ENCODE measurements around the gene KCNH8.
"Not testable (repeated sequence)": the region's sequence is repeated elsewhere in the genome, so short reads cannot be mapped to it uniquely, and the experiment has no call there.

The KCNH8 gene

GRCh38 chr3:19147905-19148767 lies at the start of gene KCNH8:
Gene KCNH8 (plus strand): TSS chr3:19148510. CDS start chr3:19148720, 210 bp downstream.
- peak; percentile 25 to 34 for DNase-seq

GRCh38 chr3:19102654-19103290 lies 45.5 kb upstream of the KCNH8 start:
- DNase-seq, result not testable (repeated sequence)

GRCh38 chr3:19103510-19103909 lies 44.8 kb upstream of the KCNH8 start:
- no peak for DNase-seq

- no peak for DNase-seq
These were observed 43.9 kb upstream of the KCNH8 start for GRCh38 chr3:19104459-19104858.

- no peak for DNase-seq
These were observed 42.5 kb upstream of the KCNH8 start for GRCh38 chr3:19105826-19106225.

- DNase-seq, result no peak
These were observed 42.0 kb upstream of the KCNH8 start for GRCh38 chr3:19106307-19106706.

GRCh38 chr3:19107719-19108118 lies 40.6 kb upstream of the KCNH8 start:
- no peak for DNase-seq

- DNase-seq, result no peak
These were observed 37.9 kb upstream of the KCNH8 start for GRCh38 chr3:19110335-19110895.

- no peak for DNase-seq
These were observed 33.8 kb upstream of the KCNH8 start for GRCh38 chr3:19114461-19114860.

- no peak for DNase-seq
These were observed 32.1 kb upstream of the KCNH8 start for GRCh38 chr3:19116239-19116638.

GRCh38 chr3:19124752-19125151 lies 23.6 kb upstream of the KCNH8 start:
- no peak for DNase-seq

- no peak for DNase-seq
These were observed 8.4 kb upstream of the KCNH8 start for GRCh38 chr3:19139863-19140262.

GRCh38 chr3:19146685-19147650 lies 1.3 kb upstream of the KCNH8 start:
- DNase-seq, result peak; percentile 70 to 73

GRCh38 chr3:19148768-19149091 lies 420 bp downstream of the KCNH8 start:
- DNase-seq, result no peak

- peak in 1 of 2 experiments; percentile 23 for DNase-seq
These were observed 1.1 kb downstream of the KCNH8 start for GRCh38 chr3:19149368-19149767.

- DNase-seq, result no peak
These were observed 2.9 kb downstream of the KCNH8 start for GRCh38 chr3:19151171-19151570.

GRCh38 chr3:19154693-19155250 lies 6.5 kb downstream of the KCNH8 start:
- DNase-seq, result no peak

- DNase-seq, result no peak
These were observed 7.1 kb downstream of the KCNH8 start for GRCh38 chr3:19155375-19155774.

GRCh38 chr3:19159966-19160635 lies 11.8 kb downstream of the KCNH8 start:
- no peak for DNase-seq

GRCh38 chr3:19165654-19166053 lies 17.3 kb downstream of the KCNH8 start:
- DNase-seq, result no peak

- no peak for DNase-seq
These were observed 23.5 kb downstream of the KCNH8 start for GRCh38 chr3:19171794-19172193.

GRCh38 chr3:19173945-19174344 lies 25.6 kb downstream of the KCNH8 start:
- DNase-seq, result no peak
